HepG2 (cell line): Measurements from ENCODE around the gene NECTIN2. TPM values are rescaled to one million over a fixed set of nuclear protein-coding genes. Genes with fewer than 3 reads are reported as not detected.

Experiments
- CBFB ChIP-seq: sonication (generic); formaldehyde crosslinking; IDR thresholded peaks from 2 replicates; pipeline ENCODE4 v1.4.0; 2020; ENCODE audit warnings: missing genetic modification reagents
- CCDC6 ChIP-seq: sonication (generic); formaldehyde crosslinking; IDR thresholded peaks from 2 replicates; pipeline ENCODE4 v1.8.1; 2022; ENCODE audit warnings: mild to moderate bottlenecking, missing genetic modification reagents, moderate library complexity
- HDAC2 ChIP-seq: sonication (generic); formaldehyde crosslinking; IDR thresholded peaks from 2 replicates; pipeline ENCODE4 v1.4.0; 2020; ENCODE audit warnings: missing genetic modification reagents
- HMG20A ChIP-seq: IDR thresholded peaks from 2 replicates; pipeline ENCODE4 v1.6.1; 2016; ENCODE audit warnings: borderline replicate concordance
- MAFF ChIP-seq: IDR thresholded peaks from 2 replicates; pipeline ENCODE4 v1.6.1; 2011; ENCODE audit warnings: low read depth, low read length, improper control_type of control experiment
- NFIB ChIP-seq: sonication (generic); formaldehyde crosslinking; IDR thresholded peaks from 2 replicates; pipeline ENCODE4 v1.9.0; 2021; ENCODE audit warnings: missing genetic modification reagents, mild to moderate bottlenecking, borderline replicate concordance
- ZMYM3 ChIP-seq: sonication (generic); formaldehyde crosslinking; IDR thresholded peaks from 2 replicates; pipeline ENCODE4 v1.5.1; 2020; ENCODE audit warnings: mild to moderate bottlenecking, missing genetic modification reagents
- ZNF205 ChIP-seq: IDR thresholded peaks from 2 replicates; pipeline ENCODE4 v1.6.1; 2018; ENCODE audit warnings: missing biosample characterization, missing genetic modification reagents
- ZNF33A ChIP-seq: sonication (generic); formaldehyde crosslinking; IDR thresholded peaks from 2 replicates; pipeline ENCODE4 v1.5.1; 2020; ENCODE audit warnings: missing genetic modification reagents, mild to moderate bottlenecking, moderate library complexity, borderline replicate concordance
- ZNF354B ChIP-seq: sonication (generic); formaldehyde crosslinking; IDR thresholded peaks from 2 replicates; pipeline ENCODE4 v1.8.0; 2022; ENCODE audit warnings: mild to moderate bottlenecking, missing genetic modification reagents
- ZNF746 ChIP-seq: sonication (generic); formaldehyde crosslinking; IDR thresholded peaks from 2 replicates; pipeline ENCODE4 v1.8.0; 2022; ENCODE audit warnings: mild to moderate bottlenecking, missing genetic modification reagents
- polyA plus RNA-seq, 8 experiments: library from polyadenylated mRNA; depleted of rRNA in 3 of 8; stranded (reverse) in 7 of 8; unstranded in 1 of 8; fragments of >200 nt; fragmentation: Illumina TruSeq in 4 of 8; extraction: Trizol in 4 of 8; gene quantifications; 2 replicates each; pipeline versions ENCODE4 v1.2.1 to v1.2.3, GENCODE V29; 2011 to 2016; ENCODE audit warnings: low read depth in 4 of 8, missing spikeins in 1 of 8, mixed read lengths in 1 of 8; ENCODE audit not compliant: insufficient read depth in 1 of 8
- total RNA-seq, 5 experiments: library from RNA; depleted of rRNA; stranded (reverse); fragments of >200 nt; fragmentation: Illumina TruSeq; extraction: Trizol; gene quantifications; 2 replicates each; pipeline ENCODE4 v1.2.3, GENCODE V29; 2016; ENCODE audit warnings: low read depth in 1 of 5
- TF ChIP-seq, protein P1 (sequence below): conservative IDR thresholded peaks from 2 replicates; pipeline ENCODE4 v1.6.1; 2018; ENCODE audit warnings: missing genetic modification reagents
- TF ChIP-seq, protein P2 (sequence below): sonication (generic); formaldehyde crosslinking; IDR thresholded peaks from 2 replicates; pipeline ENCODE4 v1.4.0; 2020; ENCODE audit warnings: mild to moderate bottlenecking, missing genetic modification reagents, borderline replicate concordance
- TF ChIP-seq, protein P3 (sequence below): sonication (generic); formaldehyde crosslinking; conservative IDR thresholded peaks from 2 replicates; pipeline ENCODE4 v1.4.0; 2020; ENCODE audit warnings: missing genetic modification reagents
- TF ChIP-seq, protein P4 (sequence below): sonication (generic); formaldehyde crosslinking; IDR thresholded peaks from 2 replicates; pipeline ENCODE4 v1.4.0; 2020; ENCODE audit warnings: missing genetic modification reagents, borderline replicate concordance
- TF ChIP-seq, protein P5 (sequence below): sonication (generic); formaldehyde crosslinking; IDR thresholded peaks from 2 replicates; pipeline ENCODE4 v1.5.1; 2020; ENCODE audit warnings: missing genetic modification reagents, mild to moderate bottlenecking, borderline replicate concordance

NECTIN2 gene
- total and polyA plus RNA-seq, 2 of the 13 experiments (the other 11 are each of a cell fraction or from before 2014, with no cell fraction given) = 75.4 to 114 TPM

DNA sequence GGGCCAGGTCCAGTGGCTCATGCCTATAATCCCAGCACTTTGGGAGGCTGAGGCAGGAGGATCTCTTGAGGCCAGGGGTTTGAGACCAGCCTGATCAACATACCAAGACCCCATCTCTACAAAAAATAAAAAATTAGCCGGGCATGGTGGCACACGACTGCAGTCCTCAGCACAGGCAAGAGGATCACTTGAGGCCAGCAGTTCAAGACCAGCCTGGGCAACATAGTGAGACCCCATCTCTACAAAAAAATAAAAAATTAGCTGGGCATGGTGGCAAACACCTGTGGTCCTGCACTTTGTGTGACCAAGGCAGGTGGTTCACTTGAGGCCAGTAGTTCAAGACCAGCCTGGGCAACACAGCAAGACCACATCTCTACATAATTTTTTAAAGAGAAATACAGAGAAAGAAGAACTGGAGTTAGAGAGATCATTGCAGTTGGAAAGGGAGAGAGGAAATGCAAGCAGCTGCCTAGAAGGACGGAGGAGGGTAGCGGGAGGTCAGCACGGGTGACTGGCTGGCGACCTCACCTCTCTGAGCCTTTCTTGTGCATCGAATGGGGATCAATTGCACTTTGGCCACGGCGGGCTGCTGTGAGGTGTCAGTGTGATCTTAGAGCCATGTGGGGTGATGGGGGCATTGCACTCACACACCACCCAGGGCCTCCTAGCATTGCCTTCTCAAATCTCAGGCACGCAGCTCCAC is 23.3 kb upstream of the NECTIN2 start (continued):
- TF ChIP-seq ZNF205 = peak; percentile 78; the same call in 1 of the 2 replicates
- TF ChIP-seq ZMYM3 = 0 out of 2 replicates have a peak, but pooled peaks have one; percentile 31
- TF ChIP-seq, protein P1, sequence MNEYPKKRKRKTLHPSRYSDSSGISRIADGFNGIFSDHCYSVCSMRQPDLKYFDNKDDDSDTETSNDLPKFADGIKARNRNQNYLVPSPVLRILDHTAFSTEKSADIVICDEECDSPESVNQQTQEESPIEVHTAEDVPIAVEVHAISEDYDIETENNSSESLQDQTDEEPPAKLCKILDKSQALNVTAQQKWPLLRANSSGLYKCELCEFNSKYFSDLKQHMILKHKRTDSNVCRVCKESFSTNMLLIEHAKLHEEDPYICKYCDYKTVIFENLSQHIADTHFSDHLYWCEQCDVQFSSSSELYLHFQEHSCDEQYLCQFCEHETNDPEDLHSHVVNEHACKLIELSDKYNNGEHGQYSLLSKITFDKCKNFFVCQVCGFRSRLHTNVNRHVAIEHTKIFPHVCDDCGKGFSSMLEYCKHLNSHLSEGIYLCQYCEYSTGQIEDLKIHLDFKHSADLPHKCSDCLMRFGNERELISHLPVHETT = no peak
- TF ChIP-seq, protein P2, sequence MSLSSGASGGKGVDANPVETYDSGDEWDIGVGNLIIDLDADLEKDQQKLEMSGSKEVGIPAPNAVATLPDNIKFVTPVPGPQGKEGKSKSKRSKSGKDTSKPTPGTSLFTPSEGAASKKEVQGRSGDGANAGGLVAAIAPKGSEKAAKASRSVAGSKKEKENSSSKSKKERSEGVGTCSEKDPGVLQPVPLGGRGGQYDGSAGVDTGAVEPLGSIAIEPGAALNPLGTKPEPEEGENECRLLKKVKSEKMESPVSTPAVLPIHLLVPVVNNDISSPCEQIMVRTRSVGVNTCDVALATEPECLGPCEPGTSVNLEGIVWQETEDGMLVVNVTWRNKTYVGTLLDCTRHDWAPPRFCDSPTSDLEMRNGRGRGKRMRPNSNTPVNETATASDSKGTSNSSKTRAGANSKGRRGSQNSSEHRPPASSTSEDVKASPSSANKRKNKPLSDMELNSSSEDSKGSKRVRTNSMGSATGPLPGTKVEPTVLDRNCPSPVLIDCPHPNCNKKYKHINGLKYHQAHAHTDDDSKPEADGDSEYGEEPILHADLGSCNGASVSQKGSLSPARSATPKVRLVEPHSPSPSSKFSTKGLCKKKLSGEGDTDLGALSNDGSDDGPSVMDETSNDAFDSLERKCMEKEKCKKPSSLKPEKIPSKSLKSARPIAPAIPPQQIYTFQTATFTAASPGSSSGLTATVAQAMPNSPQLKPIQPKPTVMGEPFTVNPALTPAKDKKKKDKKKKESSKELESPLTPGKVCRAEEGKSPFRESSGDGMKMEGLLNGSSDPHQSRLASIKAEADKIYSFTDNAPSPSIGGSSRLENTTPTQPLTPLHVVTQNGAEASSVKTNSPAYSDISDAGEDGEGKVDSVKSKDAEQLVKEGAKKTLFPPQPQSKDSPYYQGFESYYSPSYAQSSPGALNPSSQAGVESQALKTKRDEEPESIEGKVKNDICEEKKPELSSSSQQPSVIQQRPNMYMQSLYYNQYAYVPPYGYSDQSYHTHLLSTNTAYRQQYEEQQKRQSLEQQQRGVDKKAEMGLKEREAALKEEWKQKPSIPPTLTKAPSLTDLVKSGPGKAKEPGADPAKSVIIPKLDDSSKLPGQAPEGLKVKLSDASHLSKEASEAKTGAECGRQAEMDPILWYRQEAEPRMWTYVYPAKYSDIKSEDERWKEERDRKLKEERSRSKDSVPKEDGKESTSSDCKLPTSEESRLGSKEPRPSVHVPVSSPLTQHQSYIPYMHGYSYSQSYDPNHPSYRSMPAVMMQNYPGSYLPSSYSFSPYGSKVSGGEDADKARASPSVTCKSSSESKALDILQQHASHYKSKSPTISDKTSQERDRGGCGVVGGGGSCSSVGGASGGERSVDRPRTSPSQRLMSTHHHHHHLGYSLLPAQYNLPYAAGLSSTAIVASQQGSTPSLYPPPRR = no peak
- TF ChIP-seq, protein P3, sequence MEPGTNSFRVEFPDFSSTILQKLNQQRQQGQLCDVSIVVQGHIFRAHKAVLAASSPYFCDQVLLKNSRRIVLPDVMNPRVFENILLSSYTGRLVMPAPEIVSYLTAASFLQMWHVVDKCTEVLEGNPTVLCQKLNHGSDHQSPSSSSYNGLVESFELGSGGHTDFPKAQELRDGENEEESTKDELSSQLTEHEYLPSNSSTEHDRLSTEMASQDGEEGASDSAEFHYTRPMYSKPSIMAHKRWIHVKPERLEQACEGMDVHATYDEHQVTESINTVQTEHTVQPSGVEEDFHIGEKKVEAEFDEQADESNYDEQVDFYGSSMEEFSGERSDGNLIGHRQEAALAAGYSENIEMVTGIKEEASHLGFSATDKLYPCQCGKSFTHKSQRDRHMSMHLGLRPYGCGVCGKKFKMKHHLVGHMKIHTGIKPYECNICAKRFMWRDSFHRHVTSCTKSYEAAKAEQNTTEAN (CRISPR knock-in tag) = no peak
- 0 out of 2 replicates have a peak, but pooled peaks have one; percentile 34 for TF ChIP-seq HMG20A (CRISPR knock-in tag)
- no peak for TF ChIP-seq MAFF
- no peak for TF ChIP-seq ZNF354B
- TF ChIP-seq ZNF33A (CRISPR knock-in tag) = no peak
- TF ChIP-seq NFIB (CRISPR knock-in tag) = no peak
- no peak for TF ChIP-seq ZNF746
- TF ChIP-seq HDAC2 (CRISPR knock-in tag) = 0 out of 2 replicates have a peak, but pooled peaks have one; percentile 27
- no peak for TF ChIP-seq CBFB (CRISPR knock-in tag)
- no peak for TF ChIP-seq CCDC6 (CRISPR knock-in tag)
- TF ChIP-seq, protein P4, sequence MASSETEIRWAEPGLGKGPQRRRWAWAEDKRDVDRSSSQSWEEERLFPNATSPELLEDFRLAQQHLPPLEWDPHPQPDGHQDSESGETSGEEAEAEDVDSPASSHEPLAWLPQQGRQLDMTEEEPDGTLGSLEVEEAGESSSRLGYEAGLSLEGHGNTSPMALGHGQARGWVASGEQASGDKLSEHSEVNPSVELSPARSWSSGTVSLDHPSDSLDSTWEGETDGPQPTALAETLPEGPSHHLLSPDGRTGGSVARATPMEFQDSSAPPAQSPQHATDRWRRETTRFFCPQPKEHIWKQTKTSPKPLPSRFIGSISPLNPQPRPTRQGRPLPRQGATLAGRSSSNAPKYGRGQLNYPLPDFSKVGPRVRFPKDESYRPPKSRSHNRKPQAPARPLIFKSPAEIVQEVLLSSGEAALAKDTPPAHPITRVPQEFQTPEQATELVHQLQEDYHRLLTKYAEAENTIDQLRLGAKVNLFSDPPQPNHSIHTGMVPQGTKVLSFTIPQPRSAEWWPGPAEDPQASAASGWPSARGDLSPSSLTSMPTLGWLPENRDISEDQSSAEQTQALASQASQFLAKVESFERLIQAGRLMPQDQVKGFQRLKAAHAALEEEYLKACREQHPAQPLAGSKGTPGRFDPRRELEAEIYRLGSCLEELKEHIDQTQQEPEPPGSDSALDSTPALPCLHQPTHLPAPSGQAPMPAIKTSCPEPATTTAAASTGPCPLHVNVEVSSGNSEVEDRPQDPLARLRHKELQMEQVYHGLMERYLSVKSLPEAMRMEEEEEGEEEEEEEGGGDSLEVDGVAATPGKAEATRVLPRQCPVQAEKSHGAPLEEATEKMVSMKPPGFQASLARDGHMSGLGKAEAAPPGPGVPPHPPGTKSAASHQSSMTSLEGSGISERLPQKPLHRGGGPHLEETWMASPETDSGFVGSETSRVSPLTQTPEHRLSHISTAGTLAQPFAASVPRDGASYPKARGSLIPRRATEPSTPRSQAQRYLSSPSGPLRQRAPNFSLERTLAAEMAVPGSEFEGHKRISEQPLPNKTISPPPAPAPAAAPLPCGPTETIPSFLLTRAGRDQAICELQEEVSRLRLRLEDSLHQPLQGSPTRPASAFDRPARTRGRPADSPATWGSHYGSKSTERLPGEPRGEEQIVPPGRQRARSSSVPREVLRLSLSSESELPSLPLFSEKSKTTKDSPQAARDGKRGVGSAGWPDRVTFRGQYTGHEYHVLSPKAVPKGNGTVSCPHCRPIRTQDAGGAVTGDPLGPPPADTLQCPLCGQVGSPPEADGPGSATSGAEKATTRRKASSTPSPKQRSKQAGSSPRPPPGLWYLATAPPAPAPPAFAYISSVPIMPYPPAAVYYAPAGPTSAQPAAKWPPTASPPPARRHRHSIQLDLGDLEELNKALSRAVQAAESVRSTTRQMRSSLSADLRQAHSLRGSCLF (CRISPR knock-in tag) = no peak
- TF ChIP-seq, protein P5, sequence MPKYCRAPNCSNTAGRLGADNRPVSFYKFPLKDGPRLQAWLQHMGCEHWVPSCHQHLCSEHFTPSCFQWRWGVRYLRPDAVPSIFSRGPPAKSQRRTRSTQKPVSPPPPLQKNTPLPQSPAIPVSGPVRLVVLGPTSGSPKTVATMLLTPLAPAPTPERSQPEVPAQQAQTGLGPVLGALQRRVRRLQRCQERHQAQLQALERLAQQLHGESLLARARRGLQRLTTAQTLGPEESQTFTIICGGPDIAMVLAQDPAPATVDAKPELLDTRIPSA (CRISPR knock-in tag) = no peak
